Body of pancreas (tissue), 4 donors: Measurements from ENCODE around the gene KPNA6.

ENCODE experiments used
- CTCF ChIP-seq, 7 experiments: fragments of 450-650 bp in 4 of 7; fragments of 200-600 bp in 3 of 7; sonication (generic) in 3 of 7; IDR thresholded peaks; one replicate each; pipeline ENCODE4 v1.5.1; 2016 to 2019; ENCODE audit warnings: antibody characterized with exemption in 7 of 7
- POLR2A ChIP-seq, 3 donors: fragments of 450-650 bp; IDR thresholded peaks; one replicate each; pipeline ENCODE4 v1.6.1; 2016; ENCODE audit warnings: antibody characterized with exemption in 3 of 3, mild to moderate bottlenecking in 2 of 3

DNA sequence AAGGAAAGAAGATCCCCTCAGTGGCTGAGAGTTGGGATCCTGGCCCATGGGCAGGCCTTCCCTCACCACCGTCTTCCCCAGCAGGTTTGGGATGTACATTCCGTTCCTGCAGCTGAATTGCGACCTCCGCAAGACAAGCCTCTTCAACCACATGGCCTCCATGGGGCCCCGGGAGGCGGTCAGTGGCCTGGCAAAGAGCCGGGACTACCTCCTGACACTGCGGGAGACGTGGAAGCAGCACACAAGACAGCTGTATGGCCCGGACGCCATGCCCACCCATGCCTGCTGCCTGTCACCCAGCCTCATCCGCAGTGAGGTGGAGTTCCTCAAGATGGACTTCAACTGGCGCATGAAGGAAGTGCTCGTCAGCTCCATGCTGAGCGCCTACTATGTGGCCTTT lies 16.3 kb upstream of the KPNA6 start:
- TF ChIP-seq CTCF (IDR thresholded peaks at IDR 0.05), result no peak
- no peak for TF ChIP-seq POLR2A (IDR thresholded peaks at IDR 0.05)
